ENCODE data around the gene PNPLA8. TPM values are rescaled to one million over a fixed set of nuclear protein-coding genes. Genes with fewer than 3 reads are reported as not detected.

PNPLA8 gene
- total RNA-seq, 2 experiments from 2014 or later, result 23.0 to 26.4 TPM

GRCh38 chr7:108449521-108449920 is 76.4 kb downstream of the PNPLA8 start:
- H3K4me3 ChIP-seq (ENCODE audit: low read depth, low read length, poor library complexity, severe bottlenecking), result no peak overlapping the region
- DNase-seq (ENCODE audit: low spot score), result no peak
- H4K20me1 ChIP-seq (ENCODE audit: insufficient read depth, low read length), result no peaks in the 10 kb centered on the region
- POLR2A ChIA-PET, result interaction anchor here (0.6 to 1.2 kb wide), 3 partner anchors 19 to 560 kb away, joined by 3 to 4 read pairs (median 3); no protein-coding TSS in a partner anchor
- BruUV-seq (replicated peaks), result no TSS peak
- H3K4me1 ChIP-seq (ENCODE audit: insufficient read depth, low read length, poor library complexity, severe bottlenecking), result no peaks in the 10 kb centered on the region
- CTCF ChIA-PET (ENCODE audit: unreplicated experiment), result no interaction called here
- no peaks in the 10 kb centered on the region for H3K9me2 ChIP-seq (ENCODE audit: insufficient read depth, low read length)
- no peak overlapping the region for H3K27ac ChIP-seq (ENCODE audit: low read depth, low read length, poor library complexity, severe bottlenecking)
- H3K79me2 ChIP-seq (ENCODE audit: insufficient read depth, low read depth, low read length), result no peaks in the 10 kb centered on the region
- no peaks in the 10 kb centered on the region for H3K9me3 ChIP-seq (ENCODE audit: low read length)
- no peak overlapping the region for H3K4me2 ChIP-seq (ENCODE audit: low read length)
- no peak for TF ChIP-seq EZH2phosphoT487 (IDR thresholded peaks at IDR 0.05; ENCODE audit: borderline replicate concordance, low read depth, low read length)
- TF ChIP-seq CTCF (conservative IDR thresholded peaks at IDR 0.05; ENCODE audit: low read length), result no peak
- H3K36me3 ChIP-seq (ENCODE audit: insufficient read depth, low read length), result no peaks in the 10 kb centered on the region
- H2AFZ ChIP-seq (ENCODE audit: low read length), result no peak overlapping the region
- intact Hi-C loops (cut with micrococcal nuclease; ENCODE audit: unreplicated experiment), result no loop called here

- no peaks in the 10 kb centered on the region for H3K4me1 ChIP-seq (ENCODE audit: insufficient read depth, low read length, poor library complexity, severe bottlenecking)
- H3K9me2 ChIP-seq (ENCODE audit: insufficient read depth, low read length), result no peaks in the 10 kb centered on the region
- CTCF ChIA-PET (ENCODE audit: unreplicated experiment), result no interaction called here
- H3K27ac ChIP-seq (ENCODE audit: low read depth, low read length, poor library complexity, severe bottlenecking), result no peak overlapping the region
- H4K20me1 ChIP-seq (ENCODE audit: insufficient read depth, low read length), result no peaks in the 10 kb centered on the region
- no peak overlapping the region for H3K4me3 ChIP-seq (ENCODE audit: low read depth, low read length, poor library complexity, severe bottlenecking)
- H3K9me3 ChIP-seq (ENCODE audit: low read length), result no peaks in the 10 kb centered on the region
- TF ChIP-seq CTCF (conservative IDR thresholded peaks at IDR 0.05; ENCODE audit: low read length) (no peak), EZH2phosphoT487 (IDR thresholded peaks at IDR 0.05; ENCODE audit: borderline replicate concordance, low read depth, low read length) (no peak)
- intact Hi-C loops (cut with micrococcal nuclease; ENCODE audit: unreplicated experiment), result no loop called here
- no peaks in the 10 kb centered on the region for H3K36me3 ChIP-seq (ENCODE audit: insufficient read depth, low read length)
- peak overlapping the region; percentile 23; the same call in 1 of the 2 replicates for H2AFZ ChIP-seq (ENCODE audit: low read length)
- H3K79me2 ChIP-seq (ENCODE audit: insufficient read depth, low read depth, low read length), result no peaks in the 10 kb centered on the region
- DNase-seq (ENCODE audit: low spot score), result no peak
- POLR2A ChIA-PET, result interaction anchor here (0.7 to 1.2 kb wide), 2 partner anchors 19 to 263 kb away, joined by 3 read pairs; no protein-coding TSS in a partner anchor
- H3K4me2 ChIP-seq (ENCODE audit: low read length), result no peak overlapping the region
- BruUV-seq (replicated peaks), result no TSS peak
Measured at GRCh38 chr7:108448584-108449505, 77.1 kb downstream of the PNPLA8 start.
